H9 (cell line): ENCODE data around the gene CLEC17A. TPM values are rescaled to one million over a fixed set of nuclear protein-coding genes. Genes with fewer than 3 reads are reported as not detected.

ENCODE experiments used
- DNase-seq: peaks from one replicate; pipeline ENCODE4 v3.0.0-alpha.2; 2017
- H2AFZ ChIP-seq: one replicate; pipeline ENCODE4 v1.6.1; 2013; ENCODE audit warnings: mild to moderate bottlenecking, low read length, control low read depth, moderate library complexity
- H2AK5ac ChIP-seq: 2 replicates; pipeline ENCODE4 v1.6.1; 2013; ENCODE audit warnings: low read length, control low read depth, mixed read lengths; ENCODE audit not compliant: insufficient read length
- H2BK120ac ChIP-seq: one replicate; pipeline ENCODE4 v1.6.1; 2013; ENCODE audit warnings: low read depth, mild to moderate bottlenecking, low read length, control low read depth, inconsistent platforms; ENCODE audit not compliant: poor library complexity, severe bottlenecking
- H2BK12ac ChIP-seq: 2 replicates; pipeline ENCODE4 v1.6.1; 2013; ENCODE audit warnings: low read length, control low read depth, mixed read lengths, low read depth; ENCODE audit not compliant: insufficient read length
- H2BK15ac ChIP-seq: 2 replicates; pipeline ENCODE4 v1.6.1; 2013; ENCODE audit warnings: low read depth, low read length, control low read depth
- H2BK20ac ChIP-seq: one replicate; pipeline ENCODE4 v1.6.1; 2013; ENCODE audit warnings: low read depth, mild to moderate bottlenecking, low read length, control low read depth, inconsistent platforms; ENCODE audit not compliant: poor library complexity, severe bottlenecking
- H2BK5ac ChIP-seq: 2 replicates; pipeline ENCODE4 v1.6.1; 2013; ENCODE audit warnings: low read length, control low read depth, mixed read lengths; ENCODE audit not compliant: insufficient read length
- H3K14ac ChIP-seq: 2 replicates; pipeline ENCODE4 v1.6.1; 2013; ENCODE audit warnings: low read length, control low read depth; ENCODE audit not compliant: insufficient read depth
- H3K18ac ChIP-seq: 2 replicates; pipeline ENCODE4 v1.6.1; 2013; ENCODE audit warnings: low read depth, mild to moderate bottlenecking, mixed read lengths, low read length, control low read depth; ENCODE audit not compliant: insufficient read length
- H3K23ac ChIP-seq: 2 replicates; pipeline ENCODE4 v1.6.1; 2013; ENCODE audit warnings: low read length, control low read depth, mixed read lengths, low read depth; ENCODE audit not compliant: insufficient read length
- H3K23me2 ChIP-seq: 2 replicates; pipeline ENCODE4 v1.6.1; 2013; ENCODE audit warnings: low read depth, mild to moderate bottlenecking, mixed read lengths, low read length, control low read depth; ENCODE audit not compliant: insufficient read length, poor library complexity, severe bottlenecking
- H3K27ac ChIP-seq: 2 replicates; pipeline ENCODE4 v1.5.1; 2013; ENCODE audit warnings: low read length, control low read depth, mixed read lengths, low read depth; ENCODE audit not compliant: insufficient read length
- H3K27me3 ChIP-seq: 2 replicates; pipeline ENCODE4 v1.6.1; 2013; ENCODE audit warnings: low read length, control low read depth, inconsistent platforms; ENCODE audit not compliant: insufficient read depth
- H3K4ac ChIP-seq: 2 replicates; pipeline ENCODE4 v1.6.1; 2013; ENCODE audit warnings: low read depth, mild to moderate bottlenecking, control low read depth, inconsistent platforms, low read length, moderate library complexity
- H3K4me1 ChIP-seq: 2 replicates; pipeline ENCODE4 v1.6.1; 2013; ENCODE audit warnings: low read length, control low read depth, inconsistent platforms; ENCODE audit not compliant: insufficient read depth
- H3K4me2 ChIP-seq: 2 replicates; pipeline ENCODE4 v1.6.1; 2013; ENCODE audit warnings: low read length, control low read depth, mixed read lengths; ENCODE audit not compliant: insufficient read length, insufficient read depth
- H3K56ac ChIP-seq: 2 replicates; pipeline ENCODE4 v1.6.1; 2013; ENCODE audit warnings: low read depth, mild to moderate bottlenecking, mixed read lengths, low read length, control low read depth; ENCODE audit not compliant: insufficient read length
- H3K79me1 ChIP-seq: 2 replicates; pipeline ENCODE4 v1.6.1; 2013; ENCODE audit warnings: low read depth, mild to moderate bottlenecking, moderate library complexity, low read length, control low read depth, inconsistent platforms; ENCODE audit not compliant: insufficient read depth, poor library complexity, severe bottlenecking
- H3K79me2 ChIP-seq: 2 replicates; pipeline ENCODE4 v1.6.1; 2013; ENCODE audit warnings: low read length, control low read depth, inconsistent platforms; ENCODE audit not compliant: insufficient read depth
- H3K9ac ChIP-seq: 2 replicates; pipeline ENCODE4 v1.6.1; 2013; ENCODE audit warnings: low read length, control low read depth, mixed read lengths; ENCODE audit not compliant: insufficient read length; ENCODE audit errors: extremely low read depth
- H3K9me3 ChIP-seq: one replicate; pipeline ENCODE4 v1.6.1; 2013; ENCODE audit warnings: low read depth, low read length, inconsistent platforms; ENCODE audit not compliant: control insufficient read depth
- H3T11ph ChIP-seq: one replicate; pipeline ENCODE4 v1.6.1; 2013; ENCODE audit warnings: mild to moderate bottlenecking, low read length, control low read depth, inconsistent platforms
- H4K20me1 ChIP-seq: one replicate; pipeline ENCODE4 v1.6.1; 2013; ENCODE audit not compliant: control insufficient read depth, insufficient read length, insufficient read depth
- H4K5ac ChIP-seq: 2 replicates; pipeline ENCODE4 v1.6.1; 2013; ENCODE audit warnings: low read depth, mild to moderate bottlenecking, mixed read lengths, low read length, control low read depth; ENCODE audit not compliant: insufficient read length
- H4K8ac ChIP-seq: replicated peaks from 2 replicates; pipeline ENCODE4 v1.6.1; 2013; ENCODE audit warnings: low read length, control low read depth, mixed read lengths, low read depth; ENCODE audit not compliant: insufficient read length
- H4K91ac ChIP-seq: 2 replicates; pipeline ENCODE4 v1.6.1; 2013; ENCODE audit warnings: low read depth, mild to moderate bottlenecking, moderate library complexity, mixed read lengths, low read length, control low read depth; ENCODE audit not compliant: insufficient read length
- H3K27ac Mint-ChIP-seq, 3 experiments: 2 replicates in 2 of 3; 3 replicates in 1 of 3; pipeline ENCODE4 v1.8.0; 2020 to 2021; ENCODE audit warnings: mixed read lengths in 3 of 3, mild to moderate bottlenecking in 1 of 3, moderate library complexity in 1 of 3
- H3K27me3 Mint-ChIP-seq: 2 replicates; pipeline ENCODE4 v1.8.0; 2021; ENCODE audit warnings: low read depth, mild to moderate bottlenecking, moderate library complexity, mixed read lengths
- H3K36me3 Mint-ChIP-seq, 3 experiments: 2 replicates in 2 of 3; 3 replicates in 1 of 3; pipeline ENCODE4 v1.8.0; 2020 to 2021; ENCODE audit warnings: low read depth in 3 of 3, mixed read lengths in 3 of 3; ENCODE audit not compliant: insufficient read depth in 1 of 3
- H3K4me1 Mint-ChIP-seq, 2 experiments: 2 replicates each; pipeline ENCODE4 v1.8.0; 2020; ENCODE audit warnings: mixed read lengths in 2 of 2
- H3K4me3 Mint-ChIP-seq, 2 experiments: 2 replicates in 1 of 2; 3 replicates in 1 of 2; pipeline ENCODE4 v1.8.0; 2020 to 2021; ENCODE audit warnings: mild to moderate bottlenecking in 2 of 2, mixed read lengths in 2 of 2, moderate library complexity in 1 of 2
- H3K9me3 Mint-ChIP-seq, 2 experiments: 2 replicates in 1 of 2; 3 replicates in 1 of 2; pipeline ENCODE4 v1.8.0; 2020; ENCODE audit warnings: mild to moderate bottlenecking in 2 of 2, mixed read lengths in 2 of 2, moderate library complexity in 1 of 2
- WGBS: extraction: QIAGEN DNeasy Blood & Tissue Kit; methylation state at CpG from one replicate; pipeline ENCODE4 v1.1.7; 2013; ENCODE audit warnings: missing lambda C conversion rate, low lambda C conversion rate, mixed read lengths; ENCODE audit not compliant: insufficient read length; ENCODE audit errors: extremely low coverage; 5-methylcytosine and 5-hydroxymethylcytosine counted together
- total RNA-seq: library from RNA; stranded (reverse); gene quantifications from 2 replicates; pipeline ENCODE4 v1.2.1, GENCODE V29; 2021
- TF ChIP-seq, protein P1 (sequence below): fragments of 200-600 bp; sonication (generic); conservative IDR thresholded peaks from 3 replicates; pipeline ENCODE4 v1.8.0; 2021; ENCODE audit warnings: antibody characterized with exemption, mild to moderate bottlenecking

Gene CLEC17A
- total RNA-seq, 1 experiment from 2014 or later: not detected

DNA sequence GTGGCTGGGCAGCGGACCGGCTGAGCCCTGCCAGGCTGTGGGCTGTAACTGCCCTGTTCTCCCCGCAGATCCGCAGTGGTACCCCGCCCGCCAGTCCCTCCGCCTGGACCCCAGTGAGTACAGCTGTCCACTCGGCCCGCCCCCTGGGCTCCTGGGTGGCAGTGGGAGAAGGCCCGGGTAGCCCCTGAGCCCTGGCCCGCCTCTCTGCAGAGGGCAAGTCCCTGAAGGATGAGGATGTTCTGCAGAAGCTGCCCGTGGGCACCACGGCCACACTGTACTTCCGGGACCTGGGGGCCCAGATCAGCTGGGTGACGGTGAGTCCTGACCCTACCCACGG, 19.3 kb upstream of the CLEC17A start:
- H4K8ac ChIP-seq: no peak overlapping the region
- H3K14ac ChIP-seq: no peak overlapping the region
- no peak overlapping the region for H2BK15ac ChIP-seq
- no peak overlapping the region for H2AK5ac ChIP-seq
- H3K27me3 ChIP-seq: no peaks in the 10 kb centered on the region
- no peak overlapping the region for H3K18ac ChIP-seq
- no peak overlapping the region for H3T11ph ChIP-seq
- no peak overlapping the region for H3K4ac ChIP-seq
- H3K23me2 ChIP-seq: no peaks in the 10 kb centered on the region
- no peaks in the 10 kb centered on the region for H3K9me3 ChIP-seq
- H2AFZ ChIP-seq: no peak overlapping the region
- no peaks in the 10 kb centered on the region; the same call in 1 of the 2 replicates for H3K4me1 ChIP-seq
- no peak overlapping the region for H4K91ac ChIP-seq
- H3K79me2 ChIP-seq: peaks cover 1% of the 10 kb centered on the region; the same call in 1 of the 2 replicates
- Mint-ChIP-seq H3K27me3 (no peaks in the 10 kb centered on the region), H3K27ac (no peak overlapping the region; a peak in 1 of 7 replicates), H3K9me3 (no peaks in the 10 kb centered on the region), H3K36me3 (peaks cover 10 to 20% (median 12%) of the 10 kb centered on the region in 3 experiments; a peak in 6 of 7 replicates), H3K4me1 (peaks cover 30 to 46% of the 10 kb centered on the region in 2 experiments), H3K4me3 (no peak overlapping the region)
- no peak overlapping the region for H2BK120ac ChIP-seq
- peaks cover 7% of the 10 kb centered on the region for H3K79me1 ChIP-seq
- no CpG with 5 or more reads among the region's 16 CpGs for WGBS
- no peak overlapping the region for H3K23ac ChIP-seq
- no peak overlapping the region for H3K9ac ChIP-seq
- H4K5ac ChIP-seq: no peak overlapping the region
- H4K20me1 ChIP-seq: no peaks in the 10 kb centered on the region
- no peak overlapping the region for H3K56ac ChIP-seq
- no peak overlapping the region for H3K4me2 ChIP-seq
- TF ChIP-seq, protein P1, sequence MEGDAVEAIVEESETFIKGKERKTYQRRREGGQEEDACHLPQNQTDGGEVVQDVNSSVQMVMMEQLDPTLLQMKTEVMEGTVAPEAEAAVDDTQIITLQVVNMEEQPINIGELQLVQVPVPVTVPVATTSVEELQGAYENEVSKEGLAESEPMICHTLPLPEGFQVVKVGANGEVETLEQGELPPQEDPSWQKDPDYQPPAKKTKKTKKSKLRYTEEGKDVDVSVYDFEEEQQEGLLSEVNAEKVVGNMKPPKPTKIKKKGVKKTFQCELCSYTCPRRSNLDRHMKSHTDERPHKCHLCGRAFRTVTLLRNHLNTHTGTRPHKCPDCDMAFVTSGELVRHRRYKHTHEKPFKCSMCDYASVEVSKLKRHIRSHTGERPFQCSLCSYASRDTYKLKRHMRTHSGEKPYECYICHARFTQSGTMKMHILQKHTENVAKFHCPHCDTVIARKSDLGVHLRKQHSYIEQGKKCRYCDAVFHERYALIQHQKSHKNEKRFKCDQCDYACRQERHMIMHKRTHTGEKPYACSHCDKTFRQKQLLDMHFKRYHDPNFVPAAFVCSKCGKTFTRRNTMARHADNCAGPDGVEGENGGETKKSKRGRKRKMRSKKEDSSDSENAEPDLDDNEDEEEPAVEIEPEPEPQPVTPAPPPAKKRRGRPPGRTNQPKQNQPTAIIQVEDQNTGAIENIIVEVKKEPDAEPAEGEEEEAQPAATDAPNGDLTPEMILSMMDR: no peak
- H2BK20ac ChIP-seq: no peak overlapping the region
- no peak overlapping the region for H3K27ac ChIP-seq
- no peak overlapping the region for H2BK5ac ChIP-seq
- no peak for DNase-seq
- no peak overlapping the region for H2BK12ac ChIP-seq
